Endothelial cell of umbilical vein (primary cell): Measurements from ENCODE around the gene OPRM1.

ENCODE experiments used
- TF ChIP-seq, protein P1 (sequence below), 2 donors: IDR thresholded peaks; 1 replicate in 1 of 2; 2 replicates in 1 of 2; pipeline ENCODE4 v1.5.1; 2011; ENCODE audit warnings: low read length in 2 of 2, mild to moderate bottlenecking in 2 of 2, moderate library complexity in 2 of 2, control low read depth in 1 of 2, inconsistent platforms in 1 of 2, low read depth in 1 of 2; ENCODE audit not compliant: insufficient read depth in 1 of 2; ENCODE audit errors: extremely low read depth in 1 of 2
- TF ChIP-seq, protein P2 (sequence below): IDR thresholded peaks from 2 replicates; pipeline ENCODE4 v1.6.1; 2011; ENCODE audit not compliant: insufficient read depth, insufficient read length

DNA sequence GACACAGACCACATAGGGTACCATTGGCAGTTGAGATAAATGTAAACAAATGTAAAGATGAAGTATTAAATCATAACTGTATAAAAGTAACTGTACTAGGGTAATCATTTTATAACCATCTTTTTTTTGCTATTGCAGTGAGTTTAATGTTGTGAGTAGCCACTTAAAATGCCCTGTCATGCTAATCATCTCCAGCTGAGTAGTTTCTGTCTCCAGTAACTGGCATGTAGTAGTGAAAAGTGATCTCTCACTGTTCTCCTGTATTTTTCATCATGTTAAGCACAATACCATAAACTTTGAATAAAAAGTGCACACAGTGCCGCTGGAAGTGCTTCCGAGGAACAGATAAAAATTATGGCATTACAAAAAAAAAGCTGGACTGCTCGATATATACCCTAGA lies 45.0 kb upstream of the OPRM1 start:
- TF ChIP-seq, protein P1, sequence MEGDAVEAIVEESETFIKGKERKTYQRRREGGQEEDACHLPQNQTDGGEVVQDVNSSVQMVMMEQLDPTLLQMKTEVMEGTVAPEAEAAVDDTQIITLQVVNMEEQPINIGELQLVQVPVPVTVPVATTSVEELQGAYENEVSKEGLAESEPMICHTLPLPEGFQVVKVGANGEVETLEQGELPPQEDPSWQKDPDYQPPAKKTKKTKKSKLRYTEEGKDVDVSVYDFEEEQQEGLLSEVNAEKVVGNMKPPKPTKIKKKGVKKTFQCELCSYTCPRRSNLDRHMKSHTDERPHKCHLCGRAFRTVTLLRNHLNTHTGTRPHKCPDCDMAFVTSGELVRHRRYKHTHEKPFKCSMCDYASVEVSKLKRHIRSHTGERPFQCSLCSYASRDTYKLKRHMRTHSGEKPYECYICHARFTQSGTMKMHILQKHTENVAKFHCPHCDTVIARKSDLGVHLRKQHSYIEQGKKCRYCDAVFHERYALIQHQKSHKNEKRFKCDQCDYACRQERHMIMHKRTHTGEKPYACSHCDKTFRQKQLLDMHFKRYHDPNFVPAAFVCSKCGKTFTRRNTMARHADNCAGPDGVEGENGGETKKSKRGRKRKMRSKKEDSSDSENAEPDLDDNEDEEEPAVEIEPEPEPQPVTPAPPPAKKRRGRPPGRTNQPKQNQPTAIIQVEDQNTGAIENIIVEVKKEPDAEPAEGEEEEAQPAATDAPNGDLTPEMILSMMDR (IDR thresholded peaks at IDR 0.05; ENCODE audit: extremely low read depth in 1 of 2, insufficient read depth in 1 of 2, low read depth in 1 of 2, low read length in 2 of 2): no peak
- TF ChIP-seq, protein P2, sequence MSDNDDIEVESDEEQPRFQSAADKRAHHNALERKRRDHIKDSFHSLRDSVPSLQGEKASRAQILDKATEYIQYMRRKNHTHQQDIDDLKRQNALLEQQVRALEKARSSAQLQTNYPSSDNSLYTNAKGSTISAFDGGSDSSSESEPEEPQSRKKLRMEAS: no peak
